GM04504 (cell line): ENCODE data around the gene SLC25A38.
"Not testable (repeated sequence)": the region's sequence is repeated elsewhere in the genome, so short reads cannot be mapped to it uniquely, and the experiment has no call there.

ENCODE experiments used
- DNase-seq: peaks from one replicate; pipeline ENCODE4 v3.0.0-alpha.2; 2012; ENCODE audit warnings: low read depth

SLC25A38 gene

GRCh38 chr3:39407773-39408492, 24.8 kb downstream of the SLC25A38 start:
- no peak for DNase-seq

GRCh38 chr3:39408493-39409372, 25.6 kb downstream of the SLC25A38 start:
- no peak for DNase-seq

GRCh38 chr3:39409514-39410136, 26.5 kb downstream of the SLC25A38 start:
- no peak for DNase-seq

- no peak for DNase-seq
Measured at GRCh38 chr3:39410893-39411292, 27.7 kb downstream of the SLC25A38 start.

- no peak for DNase-seq
Measured at GRCh38 chr3:39412668-39413260, 29.6 kb downstream of the SLC25A38 start.

- no peak for DNase-seq
Measured at GRCh38 chr3:39413691-39414420, 30.7 kb downstream of the SLC25A38 start.

GRCh38 chr3:39414421-39414907, 31.3 kb downstream of the SLC25A38 start:
- no peak for DNase-seq

GRCh38 chr3:39415302-39415701, 32.1 kb downstream of the SLC25A38 start:
- not testable (repeated sequence) for DNase-seq

- no peak for DNase-seq
Measured at GRCh38 chr3:39415983-39416382, 32.8 kb downstream of the SLC25A38 start.

GRCh38 chr3:39416998-39417397, 33.8 kb downstream of the SLC25A38 start:
- DNase-seq = not testable (repeated sequence)

GRCh38 chr3:39418556-39419225, 35.5 kb downstream of the SLC25A38 start:
- not testable (repeated sequence) for DNase-seq

GRCh38 chr3:39419742-39420315, 36.7 kb downstream of the SLC25A38 start:
- no peak for DNase-seq

- DNase-seq = no peak
Measured at GRCh38 chr3:39420543-39420942, 37.4 kb downstream of the SLC25A38 start.

- DNase-seq = no peak
Measured at GRCh38 chr3:39423436-39423970, 40.3 kb downstream of the SLC25A38 start.

- no peak for DNase-seq
Measured at GRCh38 chr3:39426312-39426711, 43.1 kb downstream of the SLC25A38 start.

- DNase-seq = no peak
Measured at GRCh38 chr3:39427506-39427905, 44.3 kb downstream of the SLC25A38 start.

GRCh38 chr3:39428745-39429201, 45.6 kb downstream of the SLC25A38 start:
- no peak for DNase-seq

- no peak for DNase-seq
Measured at GRCh38 chr3:39429466-39429865, 46.3 kb downstream of the SLC25A38 start.

- DNase-seq = no peak
Measured at GRCh38 chr3:39432342-39432741, 49.2 kb downstream of the SLC25A38 start.

- no peak for DNase-seq
Measured at GRCh38 chr3:39433642-39434041, 50.5 kb downstream of the SLC25A38 start.
